HG03135 (cell line): Measurements from ENCODE around the gene HRH3.

Source experiments
- ATAC-seq: cut with Tn5 transposase; IDR thresholded peaks from one replicate; pipeline ENCODE4 v1.9.1; 2021; ENCODE audit warnings: mild to moderate bottlenecking, moderate library complexity; ENCODE audit not compliant: unreplicated experiment

Gene HRH3

GRCh38 chr20:62201173-62202082, 18.6 kb downstream of the HRH3 start:
- peak; percentile 58 for ATAC-seq

GRCh38 chr20:62200491-62201172, 19.4 kb downstream of the HRH3 start:
- ATAC-seq, result no peak

- ATAC-seq, result no peak
These were observed 21.1 kb downstream of the HRH3 start for GRCh38 chr20:62198931-62199330.

GRCh38 chr20:62198496-62198895, 21.6 kb downstream of the HRH3 start:
- ATAC-seq, result no peak

GRCh38 chr20:62197801-62198200, 22.3 kb downstream of the HRH3 start:
- no peak for ATAC-seq

GRCh38 chr20:62197311-62197710, 22.8 kb downstream of the HRH3 start:
- no peak for ATAC-seq

- ATAC-seq, result no peak
These were observed 23.8 kb downstream of the HRH3 start for GRCh38 chr20:62196286-62196685.

GRCh38 chr20:62195736-62196135, 24.3 kb downstream of the HRH3 start:
- ATAC-seq, result no peak

GRCh38 chr20:62195075-62195405, 25.0 kb downstream of the HRH3 start:
- no peak for ATAC-seq

GRCh38 chr20:62193079-62194025, 26.7 kb downstream of the HRH3 start:
- no peak for ATAC-seq

- ATAC-seq, result no peak
These were observed 27.4 kb downstream of the HRH3 start for GRCh38 chr20:62192635-62193034.

- ATAC-seq, result no peak
These were observed 28.1 kb downstream of the HRH3 start for GRCh38 chr20:62191781-62192559.

- no peak for ATAC-seq
These were observed 29.3 kb downstream of the HRH3 start for GRCh38 chr20:62190639-62191411.

GRCh38 chr20:62186887-62187866, 32.9 kb downstream of the HRH3 start:
- no peak for ATAC-seq

- no peak for ATAC-seq
These were observed 34.0 kb downstream of the HRH3 start for GRCh38 chr20:62186096-62186426.

- ATAC-seq, result no peak
These were observed 36.5 kb downstream of the HRH3 start for GRCh38 chr20:62183426-62184142.

- peak; percentile 83 for ATAC-seq
These were observed 37.3 kb downstream of the HRH3 start, which contains the start of gene MTG2 for GRCh38 chr20:62182469-62183425. Gene MTG2 (plus strand): TSS chr20:62183028. CDS start chr20:62193421, 10,393 bp downstream.
